Mammary epithelial cell (primary cell): Measurements from ENCODE around the gene ANKRD36.
"Not testable (repeated sequence)": the region's sequence is repeated elsewhere in the genome, so short reads cannot be mapped to it uniquely, and the experiment has no call there.

Experiments
- EZH2 ChIP-seq: IDR thresholded peaks from 2 replicates; pipeline ENCODE4 v1.6.1; 2012; ENCODE audit warnings: low read length, inconsistent platforms, borderline replicate concordance
- TF ChIP-seq, protein P1 (sequence below), 2 donors: IDR thresholded peaks in 1 of 2; conservative IDR thresholded peaks in 1 of 2; 2 replicates each; pipeline ENCODE4 v1.5.1; 2011 to 2012; ENCODE audit warnings: inconsistent platforms in 2 of 2, low read length in 2 of 2, mild to moderate bottlenecking in 2 of 2, control low read depth in 1 of 2, low read depth in 1 of 2; ENCODE audit not compliant: insufficient read depth in 1 of 2; ENCODE audit errors: extremely low read depth in 1 of 2

- TF ChIP-seq, protein P1, sequence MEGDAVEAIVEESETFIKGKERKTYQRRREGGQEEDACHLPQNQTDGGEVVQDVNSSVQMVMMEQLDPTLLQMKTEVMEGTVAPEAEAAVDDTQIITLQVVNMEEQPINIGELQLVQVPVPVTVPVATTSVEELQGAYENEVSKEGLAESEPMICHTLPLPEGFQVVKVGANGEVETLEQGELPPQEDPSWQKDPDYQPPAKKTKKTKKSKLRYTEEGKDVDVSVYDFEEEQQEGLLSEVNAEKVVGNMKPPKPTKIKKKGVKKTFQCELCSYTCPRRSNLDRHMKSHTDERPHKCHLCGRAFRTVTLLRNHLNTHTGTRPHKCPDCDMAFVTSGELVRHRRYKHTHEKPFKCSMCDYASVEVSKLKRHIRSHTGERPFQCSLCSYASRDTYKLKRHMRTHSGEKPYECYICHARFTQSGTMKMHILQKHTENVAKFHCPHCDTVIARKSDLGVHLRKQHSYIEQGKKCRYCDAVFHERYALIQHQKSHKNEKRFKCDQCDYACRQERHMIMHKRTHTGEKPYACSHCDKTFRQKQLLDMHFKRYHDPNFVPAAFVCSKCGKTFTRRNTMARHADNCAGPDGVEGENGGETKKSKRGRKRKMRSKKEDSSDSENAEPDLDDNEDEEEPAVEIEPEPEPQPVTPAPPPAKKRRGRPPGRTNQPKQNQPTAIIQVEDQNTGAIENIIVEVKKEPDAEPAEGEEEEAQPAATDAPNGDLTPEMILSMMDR (conservative IDR thresholded peaks at IDR 0.05 in 1 of 2, IDR thresholded peaks at IDR 0.05 in 1 of 2; ENCODE audit: extremely low read depth in 1 of 2, insufficient read depth in 1 of 2, low read depth in 1 of 2, low read length in 2 of 2), result not testable (repeated sequence)
- TF ChIP-seq EZH2, result not testable (repeated sequence)
These were observed 20.0 kb upstream of the ANKRD36 start for GRCh38 chr2:97092946-97093345.
